Fibroblast of villous mesenchyme (primary cell): Measurements from ENCODE around the gene STIP1. TPM values are rescaled to one million over a fixed set of nuclear protein-coding genes. Genes with fewer than 3 reads are reported as not detected.

Experiments
- DNase-seq: peaks from one replicate; pipeline ENCODE4 v3.0.0-alpha.2; 2010; ENCODE audit warnings: low read depth
- H3K4me3 ChIP-seq: 2 replicates; pipeline ENCODE4 v1.5.1; 2011; ENCODE audit warnings: low read depth, mild to moderate bottlenecking, low read length
- total RNA-seq: library from RNA; depleted of rRNA; stranded (reverse); fragments of >200 nt; gene quantifications from 2 replicates; pipeline ENCODE4 v1.2.3, GENCODE V29; 2012
- TF ChIP-seq, protein P1 (sequence below): IDR thresholded peaks from 2 replicates; pipeline ENCODE4 v1.5.1; 2012; ENCODE audit warnings: low read depth, mild to moderate bottlenecking, low read length; ENCODE audit not compliant: insufficient read depth

The STIP1 gene
- total RNA-seq, 1 donor, result 206 TPM

- peak overlapping the region; percentile 84 for H3K4me3 ChIP-seq
- no peak for DNase-seq
- TF ChIP-seq, protein P1, sequence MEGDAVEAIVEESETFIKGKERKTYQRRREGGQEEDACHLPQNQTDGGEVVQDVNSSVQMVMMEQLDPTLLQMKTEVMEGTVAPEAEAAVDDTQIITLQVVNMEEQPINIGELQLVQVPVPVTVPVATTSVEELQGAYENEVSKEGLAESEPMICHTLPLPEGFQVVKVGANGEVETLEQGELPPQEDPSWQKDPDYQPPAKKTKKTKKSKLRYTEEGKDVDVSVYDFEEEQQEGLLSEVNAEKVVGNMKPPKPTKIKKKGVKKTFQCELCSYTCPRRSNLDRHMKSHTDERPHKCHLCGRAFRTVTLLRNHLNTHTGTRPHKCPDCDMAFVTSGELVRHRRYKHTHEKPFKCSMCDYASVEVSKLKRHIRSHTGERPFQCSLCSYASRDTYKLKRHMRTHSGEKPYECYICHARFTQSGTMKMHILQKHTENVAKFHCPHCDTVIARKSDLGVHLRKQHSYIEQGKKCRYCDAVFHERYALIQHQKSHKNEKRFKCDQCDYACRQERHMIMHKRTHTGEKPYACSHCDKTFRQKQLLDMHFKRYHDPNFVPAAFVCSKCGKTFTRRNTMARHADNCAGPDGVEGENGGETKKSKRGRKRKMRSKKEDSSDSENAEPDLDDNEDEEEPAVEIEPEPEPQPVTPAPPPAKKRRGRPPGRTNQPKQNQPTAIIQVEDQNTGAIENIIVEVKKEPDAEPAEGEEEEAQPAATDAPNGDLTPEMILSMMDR, result peak; percentile 58
Measured at GRCh38 chr11:64252003-64252872, 66.3 kb downstream of the STIP1 start.

DNA sequence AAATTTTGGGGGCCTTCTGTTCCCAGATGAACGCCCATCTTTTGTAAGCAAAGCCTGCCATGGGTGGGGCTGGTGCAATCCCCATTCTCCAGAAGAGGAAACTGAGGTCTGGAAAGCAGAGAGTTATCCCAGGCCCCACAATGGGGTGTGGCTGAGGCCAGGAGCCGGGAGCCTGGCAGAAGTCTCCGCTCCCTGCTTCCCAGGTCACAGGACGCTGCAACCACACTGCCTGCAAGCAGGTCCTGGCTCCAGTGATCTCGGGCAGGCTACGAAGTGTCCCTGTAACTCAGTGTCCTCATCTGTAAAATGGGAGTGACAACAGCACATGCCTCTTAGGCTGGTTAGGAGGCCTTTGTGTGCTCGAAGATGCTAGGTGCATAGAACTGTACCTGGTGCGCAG, 67.1 kb downstream of the STIP1 start:
- TF ChIP-seq, protein P1, result no peak
- H3K4me3 ChIP-seq, result peak overlapping the region; percentile 84
- DNase-seq, result no peak

DNA sequence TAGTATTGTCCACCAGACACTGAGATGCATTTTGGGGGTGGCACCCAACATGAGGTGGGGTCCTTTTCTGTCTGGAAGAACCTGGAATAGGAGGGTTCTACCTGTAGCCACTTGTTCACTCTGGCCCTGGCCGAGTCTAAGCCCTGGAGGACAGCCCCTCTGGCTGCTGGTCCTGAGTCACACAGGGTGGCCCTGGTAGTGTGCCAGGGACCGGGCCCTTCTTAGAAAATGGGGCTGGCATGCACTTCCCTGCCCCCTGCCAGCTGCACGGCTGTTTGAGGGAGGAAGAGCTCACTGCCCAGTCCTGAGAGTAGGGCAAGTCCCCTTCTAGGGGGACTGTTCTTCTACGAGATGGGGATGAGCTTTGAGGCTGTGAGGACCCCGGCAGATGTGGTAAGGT, 67.5 kb downstream of the STIP1 start:
- DNase-seq, result no peak
- no peak overlapping the region for H3K4me3 ChIP-seq
- TF ChIP-seq, protein P1, result no peak

Other genes with a start within 250 kb of the STIP1 start
- 13.5 and 16.4 TPM in 2 replicates for gene NAA40, start 247.2 kb upstream of the STIP1 start, total RNA-seq
- 225 and 447 TPM in 2 replicates for gene COX8A, start 211.6 kb upstream of the STIP1 start, total RNA-seq
- gene OTUB1, start 199.7 kb upstream of the STIP1 start, total RNA-seq, result 36.4 and 38.0 TPM in 2 replicates
- gene FLRT1, start 150.2 kb upstream of the STIP1 start, total RNA-seq, result under 0.01 TPM in 2 replicates
- 8.6 and 12.9 TPM in 2 replicates for gene MACROD1, start 20.1 kb upstream of the STIP1 start, total RNA-seq
- 4.3 and 7.4 TPM in 2 replicates for gene FERMT3, start 20.6 kb downstream of the STIP1 start, total RNA-seq
- gene TRPT1, start 40.0 kb downstream of the STIP1 start, total RNA-seq, result 32.4 and 33.2 TPM in 2 replicates
- gene NUDT22, start 40.1 kb downstream of the STIP1 start, total RNA-seq, result 43.6 and 80.5 TPM in 2 replicates
- 6.5 and 9.3 TPM in 2 replicates for gene DNAJC4, start 44.4 kb downstream of the STIP1 start, total RNA-seq
- 17.7 and 21.9 TPM in 2 replicates for gene VEGFB, start 48.4 kb downstream of the STIP1 start, total RNA-seq
- 46.7 and 47.5 TPM in 2 replicates for gene FKBP2, start 54.9 kb downstream of the STIP1 start, total RNA-seq
- gene PPP1R14B, start 60.8 kb downstream of the STIP1 start, total RNA-seq, result 155 and 175 TPM in 2 replicates
- 53.8 and 66.5 TPM in 2 replicates for gene PLCB3, start 65.4 kb downstream of the STIP1 start, total RNA-seq
- gene BAD, start 98.5 kb downstream of the STIP1 start, total RNA-seq, result 64.3 and 86.7 TPM in 2 replicates
- gene GPR137, start 99.7 kb downstream of the STIP1 start, total RNA-seq, result 10.6 and 10.8 TPM in 2 replicates
- gene KCNK4, start 105.1 kb downstream of the STIP1 start, total RNA-seq, result under 0.01 TPM in 1 of 2 replicates, not detected in the other
- gene CATSPERZ, start 114.2 kb downstream of the STIP1 start, total RNA-seq, result 0.32 TPM in 1 of 2 replicates, not detected in the other
- 19.3 and 23.3 TPM in 2 replicates for gene ESRRA, start 119.4 kb downstream of the STIP1 start, total RNA-seq
- 144 and 155 TPM in 2 replicates for gene TRMT112, start 131.4 kb downstream of the STIP1 start, total RNA-seq
- gene PRDX5, start 131.9 kb downstream of the STIP1 start, total RNA-seq, result 211 and 230 TPM in 2 replicates
- 1.7 and 3.5 TPM in 2 replicates for gene CCDC88B, start 154.0 kb downstream of the STIP1 start, total RNA-seq
- 35.8 and 48.0 TPM in 2 replicates for gene RPS6KA4, start 173.0 kb downstream of the STIP1 start, total RNA-seq